Left lung (tissue), 10 donors: ENCODE data around the gene ERC2. TPM values are rescaled to one million over a fixed set of nuclear protein-coding genes. Genes with fewer than 3 reads are reported as not detected.

Experiments used
- ATAC-seq: fragments of 200-7000 bp; cut with Tn5 transposase; one replicate; pipeline ENCODE4 v1.9.1; 2020; ENCODE audit warnings: moderate library complexity
- DNase-seq, 4 donors: peaks; one replicate each; pipeline ENCODE4 v3.0.0-alpha.2; 2013 to 2020
- H3K27ac ChIP-seq, 2 donors: fragments of 200-600 bp; sonication (generic) in 1 of 2; one replicate each; pipeline versions ENCODE4 v1.5.0 to v1.8.0; 2020 to 2021
- H3K27me3 ChIP-seq, 2 donors: fragments of 200-600 bp; sonication (generic) in 1 of 2; one replicate each; pipeline versions ENCODE4 v1.5.0 to v1.8.0; 2020 to 2021
- H3K36me3 ChIP-seq, 2 donors: fragments of 200-600 bp; sonication (generic) in 1 of 2; one replicate each; pipeline versions ENCODE4 v1.5.0 to v1.8.0; 2020 to 2021
- H3K4me1 ChIP-seq, 2 donors: fragments of 200-600 bp; one replicate each; pipeline ENCODE4 v1.8.0; 2021
- H3K4me3 ChIP-seq, 2 donors: fragments of 200-600 bp; sonication (generic) in 1 of 2; one replicate each; pipeline versions ENCODE4 v1.5.0 to v1.8.0; 2020 to 2021; ENCODE audit warnings: mild to moderate bottlenecking in 1 of 2
- H3K9me3 ChIP-seq, 2 donors: fragments of 200-600 bp; sonication (generic) in 1 of 2; one replicate each; pipeline versions ENCODE4 v1.5.0 to v1.8.0; 2020 to 2021
- CTCF ChIP-seq, 2 donors: fragments of 200-600 bp; sonication (generic) in 1 of 2; IDR thresholded peaks; one replicate each; pipeline versions ENCODE4 v1.5.0 to v1.8.0; 2021; ENCODE audit warnings: antibody characterized with exemption in 2 of 2
- intact Hi-C, 2 donors: fragments of 100-400 bp; cut with DNase I; formaldehyde crosslinking; loops; one replicate each; pipeline versions ENCODE4 v1.11.2 to v1.14.2; 2022
- polyA plus RNA-seq, 6 donors: library from polyadenylated mRNA; unstranded; fragments of 120-200 nt; gene quantifications; one replicate each; pipeline ENCODE4 v1.2.1, GENCODE V29; 2013; ENCODE audit not compliant: insufficient read length in 6 of 6
- total RNA-seq, 2 donors: library from RNA; stranded (reverse); fragmentation: NEBNext Ultra II Directional; extraction: Animal tissue kit (Norgen Biotek cat#: 25700); gene quantifications; one replicate each; pipeline ENCODE4 v1.2.1, GENCODE V29; 2021
- donor health status: DM: no; HTN: yes; CAD: no.
- donor health status: DM: no; HTN: no; CAD: no.

The ERC2 gene
- total and polyA plus RNA-seq, 8 donors: 1.6 to 3.3 (median 2.1) TPM

DNA sequence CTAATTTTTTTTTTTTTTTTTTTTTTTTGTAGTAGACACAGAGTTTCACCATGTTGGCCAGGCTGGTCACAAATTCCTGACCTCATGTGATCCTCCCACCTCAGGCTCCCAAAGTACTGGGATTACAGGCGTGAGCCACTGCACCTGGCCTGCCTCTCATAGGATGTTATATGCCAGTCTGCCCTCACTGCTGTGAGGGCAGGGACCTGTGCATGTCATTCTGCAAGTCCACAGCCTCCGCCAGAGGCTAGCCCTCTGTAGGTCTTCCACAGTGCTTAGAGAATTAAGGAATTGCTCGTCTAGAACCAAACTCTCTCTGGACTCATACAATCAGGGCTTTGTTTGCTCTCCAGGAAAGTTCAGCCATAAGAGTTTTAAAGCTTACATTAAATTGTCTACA is 817.3 kb downstream of the ERC2 start:
- H3K27ac ChIP-seq: no peak overlapping the region
- no peaks in the 10 kb centered on the region for H3K36me3 ChIP-seq
- no peak overlapping the region for H3K4me3 ChIP-seq
- peaks cover 0 to 7% of the 10 kb centered on the region in 2 donors for H3K27me3 ChIP-seq
- H3K4me1 ChIP-seq: no peaks in the 10 kb centered on the region
- intact Hi-C loops: no loop called here
- no peaks in the 10 kb centered on the region for H3K9me3 ChIP-seq
- ATAC-seq (no peak), DNase-seq (no peak)
- TF ChIP-seq CTCF (IDR thresholded peaks at IDR 0.05): no peak

DNA sequence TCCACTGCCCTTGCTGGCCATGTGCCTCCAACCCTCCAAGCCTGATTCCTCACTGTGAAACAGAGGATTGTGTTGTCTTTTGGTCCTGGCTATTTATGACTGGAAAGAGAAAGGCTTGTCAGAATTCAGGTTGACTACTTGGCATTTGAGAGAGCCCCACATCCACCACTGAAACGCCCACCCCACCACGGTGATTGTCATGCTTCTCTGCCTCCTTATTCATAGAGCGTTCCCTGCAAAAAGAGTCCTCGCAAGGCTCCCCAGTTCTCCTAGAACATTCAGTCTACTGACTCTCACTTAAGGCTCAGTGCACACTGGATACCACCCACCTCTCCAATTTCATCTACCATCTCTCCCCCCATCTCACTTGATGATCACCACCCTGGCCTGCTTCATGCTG is 818.3 kb downstream of the ERC2 start:
- H3K4me1 ChIP-seq: no peaks in the 10 kb centered on the region
- H3K36me3 ChIP-seq: no peaks in the 10 kb centered on the region
- intact Hi-C loops: no loop called here
- peaks cover 0 to 7% of the 10 kb centered on the region in 2 donors for H3K27me3 ChIP-seq
- no peaks in the 10 kb centered on the region for H3K9me3 ChIP-seq
- DNase-seq (no peak), ATAC-seq (no peak)
- no peak overlapping the region for H3K27ac ChIP-seq
- no peak for TF ChIP-seq CTCF (IDR thresholded peaks at IDR 0.05)
- no peak overlapping the region for H3K4me3 ChIP-seq

DNA sequence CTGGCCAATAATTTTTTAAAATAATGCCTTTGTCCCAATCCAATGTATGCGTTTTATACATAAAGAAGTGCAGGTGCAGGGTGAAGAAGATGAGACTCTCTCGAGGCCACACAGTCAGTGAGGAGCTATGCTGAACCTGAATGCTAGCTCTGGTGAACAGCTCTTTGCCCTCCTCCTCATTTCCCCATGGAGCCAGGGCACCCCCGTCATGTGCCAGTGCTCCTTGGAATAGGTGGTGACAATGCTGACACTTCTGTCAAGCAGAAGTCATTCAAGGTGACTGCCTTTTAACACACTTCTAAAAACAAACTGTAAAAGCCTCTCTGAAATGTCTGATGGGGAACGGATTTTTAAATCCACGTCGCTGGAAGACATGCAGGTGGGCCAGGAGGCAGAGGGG is 818.7 kb downstream of the ERC2 start:
- no peak for TF ChIP-seq CTCF (IDR thresholded peaks at IDR 0.05)
- no peak for ATAC-seq
- no peak overlapping the region for H3K27ac ChIP-seq
- H3K27me3 ChIP-seq: peaks cover 0 to 7% of the 10 kb centered on the region in 2 donors
- H3K4me1 ChIP-seq: no peaks in the 10 kb centered on the region
- no peaks in the 10 kb centered on the region for H3K9me3 ChIP-seq
- H3K4me3 ChIP-seq: no peak overlapping the region
- intact Hi-C loops: no loop called here
- H3K36me3 ChIP-seq: no peaks in the 10 kb centered on the region
- DNase-seq: no peak

DNA sequence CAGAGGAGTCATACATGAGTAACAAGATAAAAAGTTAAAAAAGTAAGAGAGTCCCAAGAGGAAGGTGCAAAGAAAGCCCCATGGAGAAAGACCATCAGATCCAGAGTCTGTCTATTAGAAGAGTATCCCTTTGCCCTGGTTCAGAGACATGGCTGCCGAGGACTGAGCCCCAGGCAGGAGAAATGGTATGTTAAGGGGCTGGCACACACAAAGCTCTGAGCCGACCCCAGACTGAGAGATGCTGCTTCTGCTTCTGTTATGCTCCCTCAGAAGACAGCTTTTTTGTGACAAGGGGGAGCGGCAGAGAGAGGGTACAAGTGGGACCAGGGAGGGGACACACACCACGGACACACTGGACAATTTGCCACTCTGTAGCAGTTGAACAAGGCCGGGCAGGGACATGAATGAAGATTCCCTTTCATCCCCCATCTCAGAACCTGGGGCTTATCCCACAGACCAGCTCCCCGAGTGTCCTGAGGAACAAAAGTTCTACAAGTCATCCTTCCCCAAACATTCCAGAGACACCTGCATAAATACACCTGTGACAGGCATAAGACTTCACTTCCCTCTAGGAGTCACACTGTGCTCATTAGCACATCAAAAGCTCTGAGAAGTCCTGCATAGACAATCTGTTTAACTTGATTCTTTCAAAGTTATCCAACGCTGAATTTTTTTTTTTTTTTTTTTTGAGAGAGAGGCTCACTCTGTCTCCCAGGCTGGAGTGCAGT is 819.5 kb downstream of the ERC2 start:
- Histone ChIP-seq H3K4me3 (no peak overlapping the region), H3K4me1 (no peaks in the 10 kb centered on the region), H3K27ac (no peak overlapping the region), H3K36me3 (no peaks in the 10 kb centered on the region), H3K27me3 (peaks cover 0 to 7% of the 10 kb centered on the region in 2 donors), H3K9me3 (no peaks in the 10 kb centered on the region)
- ATAC-seq: no peak
- no peak for TF ChIP-seq CTCF (IDR thresholded peaks at IDR 0.05)
- no peak for DNase-seq
- intact Hi-C loops: no loop called here

DNA sequence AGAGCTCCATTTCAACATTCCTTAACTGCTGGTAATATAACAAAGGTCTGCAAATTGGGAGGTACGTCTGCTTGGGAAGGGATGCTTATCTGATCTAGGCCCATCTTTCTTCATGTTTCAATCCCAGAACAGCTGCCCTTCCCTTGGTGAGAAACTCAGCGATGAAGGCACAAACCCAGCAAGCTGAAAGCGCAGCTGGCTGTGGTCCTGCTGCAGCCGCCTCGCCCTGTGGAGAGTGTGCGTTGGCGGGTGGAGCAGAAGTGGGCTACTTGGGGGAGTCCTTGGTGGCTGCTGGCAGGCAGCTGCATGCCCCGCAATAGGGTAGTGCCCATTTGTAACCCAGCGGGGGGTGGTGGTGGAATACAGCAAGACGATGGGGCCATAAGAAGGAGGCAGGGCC is 820.6 kb downstream of the ERC2 start:
- ATAC-seq (no peak), DNase-seq (no peak)
- no peaks in the 10 kb centered on the region for H3K36me3 ChIP-seq
- intact Hi-C loops: no loop called here
- no peak overlapping the region for H3K27ac ChIP-seq
- H3K4me3 ChIP-seq: no peak overlapping the region
- H3K27me3 ChIP-seq: peaks cover 0 to 7% of the 10 kb centered on the region in 2 donors
- no peaks in the 10 kb centered on the region for H3K4me1 ChIP-seq
- H3K9me3 ChIP-seq: no peaks in the 10 kb centered on the region
- TF ChIP-seq CTCF (IDR thresholded peaks at IDR 0.05): no peak
